ENCODE results near the gene GMDS. TPM values are rescaled to one million over a fixed set of nuclear protein-coding genes. Genes with fewer than 3 reads are reported as not detected.

GMDS gene
- polyA plus RNA-seq, 1 donor (not counting 4 experiments of a cell fraction or from before 2014, with no cell fraction given), result 22.1 TPM

GRCh38 chr6:1672379-1672778 is 573.0 kb downstream of the GMDS start:
- no peak for TF ChIP-seq EZH2 (IDR thresholded peaks at IDR 0.05; ENCODE audit: low read length)
- TF ChIP-seq, protein P1, sequence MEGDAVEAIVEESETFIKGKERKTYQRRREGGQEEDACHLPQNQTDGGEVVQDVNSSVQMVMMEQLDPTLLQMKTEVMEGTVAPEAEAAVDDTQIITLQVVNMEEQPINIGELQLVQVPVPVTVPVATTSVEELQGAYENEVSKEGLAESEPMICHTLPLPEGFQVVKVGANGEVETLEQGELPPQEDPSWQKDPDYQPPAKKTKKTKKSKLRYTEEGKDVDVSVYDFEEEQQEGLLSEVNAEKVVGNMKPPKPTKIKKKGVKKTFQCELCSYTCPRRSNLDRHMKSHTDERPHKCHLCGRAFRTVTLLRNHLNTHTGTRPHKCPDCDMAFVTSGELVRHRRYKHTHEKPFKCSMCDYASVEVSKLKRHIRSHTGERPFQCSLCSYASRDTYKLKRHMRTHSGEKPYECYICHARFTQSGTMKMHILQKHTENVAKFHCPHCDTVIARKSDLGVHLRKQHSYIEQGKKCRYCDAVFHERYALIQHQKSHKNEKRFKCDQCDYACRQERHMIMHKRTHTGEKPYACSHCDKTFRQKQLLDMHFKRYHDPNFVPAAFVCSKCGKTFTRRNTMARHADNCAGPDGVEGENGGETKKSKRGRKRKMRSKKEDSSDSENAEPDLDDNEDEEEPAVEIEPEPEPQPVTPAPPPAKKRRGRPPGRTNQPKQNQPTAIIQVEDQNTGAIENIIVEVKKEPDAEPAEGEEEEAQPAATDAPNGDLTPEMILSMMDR (optimal IDR thresholded peaks at IDR 0.05 in 1 of 3, IDR thresholded peaks at IDR 0.05 in 1 of 3, conservative IDR thresholded peaks at IDR 0.05 in 1 of 3; ENCODE audit: extremely low read depth in 1 of 3, insufficient read depth in 2 of 3, low read length in 3 of 3), result no peak
- dilution Hi-C loops (cut with MboI; ENCODE audit: extremely low pct_ligation_motif_present, low sequenced_read_pairs), result no loop called here
- no peak overlapping the region for H3K4me3 ChIP-seq (ENCODE audit: control insufficient read depth in 2 of 3, extremely low read depth in 1 of 3, insufficient read depth in 2 of 3, low read depth in 1 of 3, low read length in 3 of 3)
- no peak overlapping the region for H3K27ac ChIP-seq (ENCODE audit: control insufficient read depth, insufficient read depth, low read length)
- no peak for FAIRE-seq
- H4K20me1 ChIP-seq (ENCODE audit: control insufficient read depth, extremely low read depth, insufficient read depth, low read length), result no peaks in the 10 kb centered on the region
- H3K9me1 ChIP-seq (ENCODE audit: control insufficient read depth, extremely low read depth, insufficient read depth, low read length), result no peaks in the 10 kb centered on the region
- H3K4me1 ChIP-seq (ENCODE audit: control insufficient read depth, extremely low read depth, insufficient read depth, low read length), result peaks cover 12% of the 10 kb centered on the region
- H3K4me2 ChIP-seq (ENCODE audit: control insufficient read depth, extremely low read depth, insufficient read depth, low read depth, low read length), result no peak overlapping the region
- DNase-seq (ENCODE audit: low read depth, low spot score), result no peak
- H2AFZ ChIP-seq (ENCODE audit: control insufficient read depth, low read length), result no peak overlapping the region
- H3K9me3 ChIP-seq (ENCODE audit: control insufficient read depth, low read depth, low read length), result no peaks in the 10 kb centered on the region
- no peaks in the 10 kb centered on the region for H3K79me2 ChIP-seq (ENCODE audit: control insufficient read depth, insufficient read depth, low read length)
- H3K27me3 ChIP-seq (ENCODE audit: control insufficient read depth, extremely low read depth, insufficient read depth, low read length), result no peaks in the 10 kb centered on the region
- H3K9ac ChIP-seq (ENCODE audit: control insufficient read depth, extremely low read depth, insufficient read depth, low read length), result no peak overlapping the region
- H3K36me3 ChIP-seq (ENCODE audit: control insufficient read depth in 2 of 2, extremely low read depth in 1 of 2, insufficient read depth in 2 of 2, low read length in 2 of 2), result no peaks in the 10 kb centered on the region

- H3K9ac ChIP-seq (ENCODE audit: control insufficient read depth, extremely low read depth, insufficient read depth, low read length), result peak overlapping the region; percentile 43
- H3K9me1 ChIP-seq (ENCODE audit: control insufficient read depth, extremely low read depth, insufficient read depth, low read length), result no peaks in the 10 kb centered on the region
- H3K27ac ChIP-seq (ENCODE audit: control insufficient read depth, insufficient read depth, low read length), result peak overlapping the region; percentile 34
- DNase-seq (ENCODE audit: low read depth, low spot score) (no peak), FAIRE-seq (peak; percentile 73)
- TF ChIP-seq, protein P1 (optimal IDR thresholded peaks at IDR 0.05 in 1 of 3, IDR thresholded peaks at IDR 0.05 in 1 of 3, conservative IDR thresholded peaks at IDR 0.05 in 1 of 3; ENCODE audit: extremely low read depth in 1 of 3, insufficient read depth in 2 of 3, low read length in 3 of 3), result peak in 1 of 3 experiments; percentile 23
- no peak for TF ChIP-seq EZH2 (IDR thresholded peaks at IDR 0.05; ENCODE audit: low read length)
- H3K27me3 ChIP-seq (ENCODE audit: control insufficient read depth, extremely low read depth, insufficient read depth, low read length), result no peaks in the 10 kb centered on the region
- no peaks in the 10 kb centered on the region for H3K79me2 ChIP-seq (ENCODE audit: control insufficient read depth, insufficient read depth, low read length)
- H2AFZ ChIP-seq (ENCODE audit: control insufficient read depth, low read length), result peak overlapping the region; percentile 76
- H3K4me3 ChIP-seq (ENCODE audit: control insufficient read depth in 2 of 3, extremely low read depth in 1 of 3, insufficient read depth in 2 of 3, low read depth in 1 of 3, low read length in 3 of 3), result peak overlapping the region in 2 of 3 experiments; percentile 22 to 44
- H3K4me1 ChIP-seq (ENCODE audit: control insufficient read depth, extremely low read depth, insufficient read depth, low read length), result peaks cover 12% of the 10 kb centered on the region
- dilution Hi-C loops (cut with MboI; ENCODE audit: extremely low pct_ligation_motif_present, low sequenced_read_pairs), result no loop called here
- no peaks in the 10 kb centered on the region for H4K20me1 ChIP-seq (ENCODE audit: control insufficient read depth, extremely low read depth, insufficient read depth, low read length)
- H3K4me2 ChIP-seq (ENCODE audit: control insufficient read depth, extremely low read depth, insufficient read depth, low read depth, low read length), result peak overlapping the region; percentile 71
- H3K9me3 ChIP-seq (ENCODE audit: control insufficient read depth, low read depth, low read length), result no peaks in the 10 kb centered on the region
- H3K36me3 ChIP-seq (ENCODE audit: control insufficient read depth in 2 of 2, extremely low read depth in 1 of 2, insufficient read depth in 2 of 2, low read length in 2 of 2), result no peaks in the 10 kb centered on the region
These were observed 574.5 kb downstream of the GMDS start for GRCh38 chr6:1670711-1671462.

Data from keratinocyte (primary cell).